C4-2B (cell line): ENCODE data around the gene MARCHF5.

ENCODE experiments used
- CTCF ChIP-seq: fragments of 450-650 bp; conservative IDR thresholded peaks from 2 replicates; pipeline ENCODE4 v1.5.1; 2017; ENCODE audit warnings: mild to moderate bottlenecking
- ZFX ChIP-seq: fragments of 450-650 bp; IDR thresholded peaks from 2 replicates; pipeline ENCODE4 v1.6.1; 2017

- TF ChIP-seq CTCF, result no peak
- TF ChIP-seq ZFX, result no peak
Observed at GRCh38 chr10:92350411-92350810, 59.4 kb downstream of the MARCHF5 start.
